Panc1 (cell line): ENCODE results near the gene CFAP119. TPM values are rescaled to one million over a fixed set of nuclear protein-coding genes. Genes with fewer than 3 reads are reported as not detected.
A peak's percentile ranks its signal among the peaks of the same experiment; 100 is the strongest.

Experiments
- ATAC-seq: fragments of 200-7000 bp; cut with Tn5 transposase; 2 replicates; pipeline ENCODE4 v1.9.1; 2020; ENCODE audit warnings: mild to moderate bottlenecking, moderate library complexity
- BruUV-seq: library from RNA; stranded (reverse); fragments of 400-500 nt; replicated peaks from 2 replicates; lab custom pipeline; 2021; lab: Mats Ljungman, UMichigan
- CTCF ChIA-PET: fragments of 300-600 bp; sonication (Branson Sonifier 250); formaldehyde crosslinking; loops from one replicate; lab custom pipeline; 2022; ENCODE audit warnings: antibody characterized with exemption; lab: Charles Lee
- POLR2A ChIA-PET: fragments of 300-600 bp; sonication (Branson Sonifier 250); formaldehyde crosslinking; loops from one replicate; lab custom pipeline; 2022; ENCODE audit warnings: antibody characterized with exemption; lab: Charles Lee
- DNase-seq: peaks from one replicate; pipeline ENCODE4 v3.0.0-alpha.2; 2010; ENCODE audit warnings: low read depth, low spot score
- H3K27ac ChIP-seq: 2 replicates; pipeline ENCODE4 v1.5.1; 2011; ENCODE audit warnings: mild to moderate bottlenecking, low read length, inconsistent platforms
- H3K27me3 ChIP-seq: fragments of 200-500 bp; sonication (Bioruptor generic); 2 replicates; pipeline ENCODE4 v1.6.0; 2014; ENCODE audit warnings: low read length, inconsistent platforms; ENCODE audit not compliant: control insufficient read depth, insufficient read depth
- H3K36me3 ChIP-seq: fragments of 200-500 bp; sonication (Bioruptor generic); 2 replicates; pipeline ENCODE4 v1.5.1; 2014; ENCODE audit warnings: inconsistent platforms, mild to moderate bottlenecking, low read length, moderate library complexity; ENCODE audit not compliant: control insufficient read depth, insufficient read depth
- H3K4me1 ChIP-seq: 2 replicates; pipeline ENCODE4 v1.5.1; 2011; ENCODE audit warnings: inconsistent platforms, mild to moderate bottlenecking, low read length, moderate library complexity; ENCODE audit not compliant: control insufficient read depth, insufficient read depth
- H3K4me3 ChIP-seq, 2 experiments: 2 replicates each; pipeline ENCODE4 v1.5.1; 2011 to 2012; ENCODE audit warnings: low read depth in 2 of 2, low read length in 2 of 2, mild to moderate bottlenecking in 2 of 2, inconsistent platforms in 1 of 2, moderate library complexity in 1 of 2
- H3K9me3 ChIP-seq: fragments of 200-500 bp; sonication (Bioruptor generic); 2 replicates; pipeline ENCODE4 v1.5.1; 2014; ENCODE audit warnings: low read depth, mild to moderate bottlenecking, inconsistent platforms, low read length, moderate library complexity; ENCODE audit not compliant: control insufficient read depth, insufficient read depth
- POLR2AphosphoS5 ChIP-seq: IDR thresholded peaks from 2 replicates; pipeline ENCODE4 v1.6.1; 2012; ENCODE audit warnings: mild to moderate bottlenecking, low read depth, low read length, moderate library complexity
- SIN3A ChIP-seq: IDR thresholded peaks from 2 replicates; pipeline ENCODE4 v1.6.1; 2012; ENCODE audit warnings: low read depth, mild to moderate bottlenecking, low read length, moderate library complexity, borderline replicate concordance; ENCODE audit not compliant: insufficient read depth
- TCF7L2 ChIP-seq: IDR thresholded peaks from 2 replicates; pipeline ENCODE4 v1.6.1; 2011; ENCODE audit warnings: mild to moderate bottlenecking, low read depth, low read length, inconsistent platforms
- in situ Hi-C: cut with HindIII; loops from 2 replicates; pipeline ENCODE4 v1.10.0; 2016; ENCODE audit warnings: low sequenced_read_pairs, low pct_unique_long_range_greater_than_20kb
- intact Hi-C: fragments of 100-400 bp; cut with micrococcal nuclease; formaldehyde crosslinking; loops from one replicate; pipeline ENCODE4 v1.10.0; 2022; ENCODE audit not compliant: unreplicated experiment
- total RNA-seq: library from RNA; stranded (reverse); gene quantifications from one replicate; pipeline ENCODE4 v1.2.1, GENCODE V29; 2021; ENCODE audit not compliant: unreplicated experiment
- TF ChIP-seq, protein P1 (sequence below), 2 experiments: IDR thresholded peaks; 2 replicates each; pipeline ENCODE4 v1.6.1; 2011 to 2012; ENCODE audit warnings: low read depth in 2 of 2, control low read depth in 1 of 2, low read length in 1 of 2, mild to moderate bottlenecking in 1 of 2, moderate library complexity in 1 of 2; ENCODE audit not compliant: insufficient read depth in 1 of 2
- TF ChIP-seq, protein P2 (sequence below): fragments of 450-650 bp; IDR thresholded peaks from 2 replicates; pipeline ENCODE4 v1.5.1; 2017; ENCODE audit warnings: mild to moderate bottlenecking

The CFAP119 gene
- total RNA-seq, 1 experiment from 2014 or later: 21.0 TPM

DNA sequence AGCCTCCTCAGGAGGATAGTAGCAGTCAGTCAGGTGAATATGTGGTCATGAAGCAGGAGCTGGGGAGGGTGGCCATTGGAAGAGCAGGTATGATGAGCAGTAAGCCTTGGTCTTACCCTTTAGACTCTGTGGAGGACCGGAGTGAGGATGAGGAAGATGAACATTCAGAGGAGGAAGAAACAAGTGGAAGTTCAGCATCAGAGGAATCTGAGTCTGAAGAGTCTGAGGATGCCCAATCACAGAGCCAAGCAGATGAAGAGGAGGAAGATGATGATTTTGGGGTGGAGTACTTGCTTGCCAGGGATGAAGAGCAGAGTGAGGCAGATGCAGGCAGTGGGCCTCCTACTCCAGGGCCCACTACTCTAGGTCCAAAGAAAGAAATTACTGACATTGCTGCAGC lies 50.1 kb downstream of the CFAP119 start:
- intact Hi-C loops: no loop called here
- in situ Hi-C loops: no loop called here
- ChIA-PET POLR2A (no interaction called here), CTCF (no interaction called here)
- Histone ChIP-seq H3K4me1 (no peaks in the 10 kb centered on the region), H3K27ac (no peak overlapping the region), H3K9me3 (no peaks in the 10 kb centered on the region), H3K4me3 (no peak overlapping the region), H3K36me3 (peaks cover 40% of the 10 kb centered on the region), H3K27me3 (no peaks in the 10 kb centered on the region)
- ATAC-seq: no peak
- BruUV-seq: TSS peak; percentile 61
- DNase-seq: no peak
- TF ChIP-seq, protein P1, sequence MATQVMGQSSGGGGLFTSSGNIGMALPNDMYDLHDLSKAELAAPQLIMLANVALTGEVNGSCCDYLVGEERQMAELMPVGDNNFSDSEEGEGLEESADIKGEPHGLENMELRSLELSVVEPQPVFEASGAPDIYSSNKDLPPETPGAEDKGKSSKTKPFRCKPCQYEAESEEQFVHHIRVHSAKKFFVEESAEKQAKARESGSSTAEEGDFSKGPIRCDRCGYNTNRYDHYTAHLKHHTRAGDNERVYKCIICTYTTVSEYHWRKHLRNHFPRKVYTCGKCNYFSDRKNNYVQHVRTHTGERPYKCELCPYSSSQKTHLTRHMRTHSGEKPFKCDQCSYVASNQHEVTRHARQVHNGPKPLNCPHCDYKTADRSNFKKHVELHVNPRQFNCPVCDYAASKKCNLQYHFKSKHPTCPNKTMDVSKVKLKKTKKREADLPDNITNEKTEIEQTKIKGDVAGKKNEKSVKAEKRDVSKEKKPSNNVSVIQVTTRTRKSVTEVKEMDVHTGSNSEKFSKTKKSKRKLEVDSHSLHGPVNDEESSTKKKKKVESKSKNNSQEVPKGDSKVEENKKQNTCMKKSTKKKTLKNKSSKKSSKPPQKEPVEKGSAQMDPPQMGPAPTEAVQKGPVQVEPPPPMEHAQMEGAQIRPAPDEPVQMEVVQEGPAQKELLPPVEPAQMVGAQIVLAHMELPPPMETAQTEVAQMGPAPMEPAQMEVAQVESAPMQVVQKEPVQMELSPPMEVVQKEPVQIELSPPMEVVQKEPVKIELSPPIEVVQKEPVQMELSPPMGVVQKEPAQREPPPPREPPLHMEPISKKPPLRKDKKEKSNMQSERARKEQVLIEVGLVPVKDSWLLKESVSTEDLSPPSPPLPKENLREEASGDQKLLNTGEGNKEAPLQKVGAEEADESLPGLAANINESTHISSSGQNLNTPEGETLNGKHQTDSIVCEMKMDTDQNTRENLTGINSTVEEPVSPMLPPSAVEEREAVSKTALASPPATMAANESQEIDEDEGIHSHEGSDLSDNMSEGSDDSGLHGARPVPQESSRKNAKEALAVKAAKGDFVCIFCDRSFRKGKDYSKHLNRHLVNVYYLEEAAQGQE (IDR thresholded peaks at IDR 0.05; ENCODE audit: insufficient read depth in 1 of 2, low read depth in 2 of 2, low read length in 1 of 2): no peak
- no peak for TF ChIP-seq TCF7L2
- no peak for TF ChIP-seq POLR2AphosphoS5
- TF ChIP-seq, protein P2, sequence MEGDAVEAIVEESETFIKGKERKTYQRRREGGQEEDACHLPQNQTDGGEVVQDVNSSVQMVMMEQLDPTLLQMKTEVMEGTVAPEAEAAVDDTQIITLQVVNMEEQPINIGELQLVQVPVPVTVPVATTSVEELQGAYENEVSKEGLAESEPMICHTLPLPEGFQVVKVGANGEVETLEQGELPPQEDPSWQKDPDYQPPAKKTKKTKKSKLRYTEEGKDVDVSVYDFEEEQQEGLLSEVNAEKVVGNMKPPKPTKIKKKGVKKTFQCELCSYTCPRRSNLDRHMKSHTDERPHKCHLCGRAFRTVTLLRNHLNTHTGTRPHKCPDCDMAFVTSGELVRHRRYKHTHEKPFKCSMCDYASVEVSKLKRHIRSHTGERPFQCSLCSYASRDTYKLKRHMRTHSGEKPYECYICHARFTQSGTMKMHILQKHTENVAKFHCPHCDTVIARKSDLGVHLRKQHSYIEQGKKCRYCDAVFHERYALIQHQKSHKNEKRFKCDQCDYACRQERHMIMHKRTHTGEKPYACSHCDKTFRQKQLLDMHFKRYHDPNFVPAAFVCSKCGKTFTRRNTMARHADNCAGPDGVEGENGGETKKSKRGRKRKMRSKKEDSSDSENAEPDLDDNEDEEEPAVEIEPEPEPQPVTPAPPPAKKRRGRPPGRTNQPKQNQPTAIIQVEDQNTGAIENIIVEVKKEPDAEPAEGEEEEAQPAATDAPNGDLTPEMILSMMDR: no peak
- no peak for TF ChIP-seq SIN3A

DNA sequence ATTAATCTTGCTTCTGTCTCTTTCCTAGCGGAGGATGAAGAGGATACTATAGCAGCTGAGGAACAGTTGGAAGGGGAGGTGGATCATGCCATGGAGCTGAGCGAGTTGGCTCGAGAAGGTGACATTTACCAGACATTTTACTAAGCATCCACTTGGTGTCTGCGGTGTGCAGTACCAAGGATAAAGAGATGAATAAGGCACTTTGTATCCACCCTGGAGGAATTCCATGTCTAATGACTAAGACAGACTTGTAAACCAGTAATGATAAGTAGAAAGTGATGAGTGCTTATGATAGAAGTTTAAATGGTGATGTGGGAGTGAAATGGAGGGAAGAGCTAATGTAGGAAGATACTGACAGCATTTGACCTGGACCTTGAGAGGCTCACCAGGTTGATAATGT lies 50.9 kb downstream of the CFAP119 start:
- no peak for ATAC-seq
- no TSS peak for BruUV-seq
- in situ Hi-C loops (no loop called here), intact Hi-C loops (no loop called here)
- ChIA-PET POLR2A (no interaction called here), CTCF (no interaction called here)
- no peak overlapping the region for H3K27ac ChIP-seq
- no peaks in the 10 kb centered on the region for H3K4me1 ChIP-seq
- H3K27me3 ChIP-seq: no peaks in the 10 kb centered on the region
- peaks cover 36% of the 10 kb centered on the region for H3K36me3 ChIP-seq
- no peak for TF ChIP-seq POLR2AphosphoS5
- TF ChIP-seq, protein P1 (IDR thresholded peaks at IDR 0.05; ENCODE audit: insufficient read depth in 1 of 2, low read depth in 2 of 2, low read length in 1 of 2): no peak
- TF ChIP-seq TCF7L2: no peak
- TF ChIP-seq, protein P2: no peak
- no peak for TF ChIP-seq SIN3A
- no peaks in the 10 kb centered on the region for H3K9me3 ChIP-seq
- H3K4me3 ChIP-seq: no peak overlapping the region
- no peak for DNase-seq
